Testis (tissue), 2 donors: ENCODE data around the gene MOB2.

Experiments
- CTCF ChIP-seq, 3 experiments: fragments of 450-650 bp in 2 of 3; fragments of 200-600 bp in 1 of 3; sonication (generic) in 1 of 3; IDR thresholded peaks; one replicate each; pipeline ENCODE4 v1.5.1; 2016 to 2019; ENCODE audit warnings: antibody characterized with exemption in 3 of 3, mild to moderate bottlenecking in 2 of 3, moderate library complexity in 1 of 3
- POLR2A ChIP-seq: fragments of 450-650 bp; IDR thresholded peaks from one replicate; pipeline ENCODE4 v1.6.1; 2017; ENCODE audit warnings: antibody characterized with exemption, mild to moderate bottlenecking, moderate library complexity

GRCh38 chr11:1422481-1422880 lies 64.1 kb downstream of the MOB2 start:
- TF ChIP-seq POLR2A (no peak), CTCF (IDR thresholded peaks at IDR 0.05) (no peak)
